NT2/D1 (cell line): ENCODE data around the gene EXOC2.
"Not testable (repeated sequence)": the region's sequence is repeated elsewhere in the genome, so short reads cannot be mapped to it uniquely, and the experiment has no call there.

Experiments
- DNase-seq: peaks from one replicate; pipeline ENCODE4 v3.0.0-alpha.2; 2011; ENCODE audit warnings: low read depth, low spot score
- H3K27me3 ChIP-seq: 2 replicates; pipeline ENCODE4 v1.6.0; 2011; ENCODE audit warnings: mild to moderate bottlenecking; ENCODE audit not compliant: insufficient read length, insufficient read depth
- H3K36me3 ChIP-seq: 2 replicates; pipeline ENCODE4 v1.6.1; 2011; ENCODE audit warnings: mild to moderate bottlenecking, low read length, mixed read lengths; ENCODE audit not compliant: insufficient read depth, insufficient read length
- H3K4me1 ChIP-seq: 2 replicates; pipeline ENCODE4 v1.5.1; 2011; ENCODE audit not compliant: insufficient read depth, insufficient read length
- H3K4me3 ChIP-seq: 2 replicates; pipeline ENCODE4 v1.5.1; 2011; ENCODE audit warnings: low read depth; ENCODE audit not compliant: insufficient read length
- H3K9ac ChIP-seq: 2 replicates; pipeline ENCODE4 v1.6.0; 2011; ENCODE audit warnings: low read depth; ENCODE audit not compliant: insufficient read length
- H3K9me3 ChIP-seq: 2 replicates; pipeline ENCODE4 v1.5.1; 2011; ENCODE audit warnings: mild to moderate bottlenecking, low read length; ENCODE audit not compliant: insufficient read depth
- SUZ12 ChIP-seq: IDR thresholded peaks from 2 replicates; pipeline ENCODE4 v1.6.1; 2011; ENCODE audit not compliant: insufficient read length, insufficient read depth; ENCODE audit errors: extremely low read depth
- YY1 ChIP-seq: IDR thresholded peaks from 2 replicates; pipeline ENCODE4 v1.6.1; 2011; ENCODE audit not compliant: insufficient read length, insufficient read depth
- ZNF274 ChIP-seq: IDR thresholded peaks from 2 replicates; pipeline ENCODE4 v1.6.1; 2011; ENCODE audit warnings: mild to moderate bottlenecking, low read depth, low read length

Gene EXOC2

GRCh38 chr6:701700-702479 is 9.0 kb upstream of the EXOC2 start:
- Histone ChIP-seq H3K9me3 (no peaks in the 10 kb centered on the region), H3K4me3 (no peak overlapping the region)
- no peak for DNase-seq

GRCh38 chr6:701215-701614 is 8.3 kb upstream of the EXOC2 start:
- H3K27me3 ChIP-seq: no peaks in the 10 kb centered on the region
- TF ChIP-seq SUZ12: no peak
- TF ChIP-seq YY1: no peak
- TF ChIP-seq ZNF274: no peak
- H3K9me3 ChIP-seq: no peaks in the 10 kb centered on the region
- H3K36me3 ChIP-seq: no peaks in the 10 kb centered on the region
- no peak overlapping the region for H3K4me3 ChIP-seq
- no peaks in the 10 kb centered on the region for H3K4me1 ChIP-seq
- no peak overlapping the region for H3K9ac ChIP-seq
- no peak for DNase-seq

More at GRCh38 chr6:701700-702479, 9.0 kb upstream of the EXOC2 start:
- Histone ChIP-seq H3K27me3 (no peaks in the 10 kb centered on the region), H3K36me3 (no peaks in the 10 kb centered on the region), H3K4me1 (no peaks in the 10 kb centered on the region), H3K9ac (no peak overlapping the region)
- TF ChIP-seq ZNF274: no peak
- no peak for TF ChIP-seq YY1
- TF ChIP-seq SUZ12: no peak

GRCh38 chr6:700490-700889 is 7.6 kb upstream of the EXOC2 start:
- Histone ChIP-seq H3K4me1 (no peaks in the 10 kb centered on the region), H3K9ac (no peak overlapping the region), H3K27me3 (no peaks in the 10 kb centered on the region)

GRCh38 chr6:699319-699718 is 6.4 kb upstream of the EXOC2 start:
- no peak overlapping the region for H3K4me3 ChIP-seq
- no peaks in the 10 kb centered on the region for H3K9me3 ChIP-seq
- no peak for TF ChIP-seq ZNF274
- TF ChIP-seq YY1: no peak
- no peak for TF ChIP-seq SUZ12
- no peaks in the 10 kb centered on the region for H3K36me3 ChIP-seq
- no peaks in the 10 kb centered on the region for H3K27me3 ChIP-seq
- no peak overlapping the region for H3K9ac ChIP-seq
- no peaks in the 10 kb centered on the region for H3K4me1 ChIP-seq
- DNase-seq: no peak

More at GRCh38 chr6:700490-700889, 7.6 kb upstream of the EXOC2 start:
- no peak for DNase-seq
- Histone ChIP-seq H3K4me3 (no peak overlapping the region), H3K9me3 (no peaks in the 10 kb centered on the region), H3K36me3 (no peaks in the 10 kb centered on the region)
- TF ChIP-seq SUZ12 (no peak), YY1 (no peak)

- not testable (repeated sequence) for H3K4me1 ChIP-seq, H3K9me3 ChIP-seq, H3K9ac ChIP-seq, DNase-seq, H3K36me3 ChIP-seq, H3K27me3 ChIP-seq, H3K4me3 ChIP-seq
These were observed 1.6 kb upstream of the EXOC2 start for GRCh38 chr6:694431-695126.

- peak overlapping the region; percentile 87 for H3K4me3 ChIP-seq
- no peaks in the 10 kb centered on the region for H3K27me3 ChIP-seq
- H3K36me3 ChIP-seq: peaks cover 4% of the 10 kb centered on the region
- no peaks in the 10 kb centered on the region for H3K4me1 ChIP-seq
- H3K9ac ChIP-seq: peak overlapping the region; percentile 96
- no peaks in the 10 kb centered on the region for H3K9me3 ChIP-seq
- no peak for DNase-seq
- TF ChIP-seq SUZ12: no peak
- TF ChIP-seq ZNF274: no peak
- TF ChIP-seq YY1: no peak
These were observed 727 bp upstream of the EXOC2 start for GRCh38 chr6:693723-694009.

- Histone ChIP-seq H3K4me1 (no peaks in the 10 kb centered on the region), H3K4me3 (peak overlapping the region; percentile 87), H3K27me3 (no peaks in the 10 kb centered on the region), H3K36me3 (peaks cover 14% of the 10 kb centered on the region), H3K9ac (peak overlapping the region; percentile 79), H3K9me3 (no peaks in the 10 kb centered on the region)
- DNase-seq: no peak
- TF ChIP-seq SUZ12: no peak
- no peak for TF ChIP-seq ZNF274
- no peak for TF ChIP-seq YY1
These were observed 535 bp downstream of the EXOC2 start for GRCh38 chr6:692356-692851.
